ENCODE results near the gene ERCC2. TPM values are rescaled to one million over a fixed set of nuclear protein-coding genes. Genes with fewer than 3 reads are reported as not detected.

ERCC2 gene
- 10 to 100 TPM; 20.5 to 31.8 TPM for total RNA-seq

- Histone ChIP-seq H3K27me3 (replicated peaks; ENCODE audit: insufficient read depth) (no peaks in the 10 kb centered on the region), H3K36me3 (no peaks in the 10 kb centered on the region), H3K9me3 (no peaks in the 10 kb centered on the region), H3K4me1 (replicated peaks) (no peaks in the 10 kb centered on the region), H3K27ac (peak within 1 kb of the TSS; percentile 72 to 73), H3K4me3 (peak within 1 kb of the TSS; percentile 72 to 86)
- TF ChIP-seq POLR2A (IDR thresholded peaks at IDR 0.05), result peak; percentile 53
- TF ChIP-seq, protein P1, sequence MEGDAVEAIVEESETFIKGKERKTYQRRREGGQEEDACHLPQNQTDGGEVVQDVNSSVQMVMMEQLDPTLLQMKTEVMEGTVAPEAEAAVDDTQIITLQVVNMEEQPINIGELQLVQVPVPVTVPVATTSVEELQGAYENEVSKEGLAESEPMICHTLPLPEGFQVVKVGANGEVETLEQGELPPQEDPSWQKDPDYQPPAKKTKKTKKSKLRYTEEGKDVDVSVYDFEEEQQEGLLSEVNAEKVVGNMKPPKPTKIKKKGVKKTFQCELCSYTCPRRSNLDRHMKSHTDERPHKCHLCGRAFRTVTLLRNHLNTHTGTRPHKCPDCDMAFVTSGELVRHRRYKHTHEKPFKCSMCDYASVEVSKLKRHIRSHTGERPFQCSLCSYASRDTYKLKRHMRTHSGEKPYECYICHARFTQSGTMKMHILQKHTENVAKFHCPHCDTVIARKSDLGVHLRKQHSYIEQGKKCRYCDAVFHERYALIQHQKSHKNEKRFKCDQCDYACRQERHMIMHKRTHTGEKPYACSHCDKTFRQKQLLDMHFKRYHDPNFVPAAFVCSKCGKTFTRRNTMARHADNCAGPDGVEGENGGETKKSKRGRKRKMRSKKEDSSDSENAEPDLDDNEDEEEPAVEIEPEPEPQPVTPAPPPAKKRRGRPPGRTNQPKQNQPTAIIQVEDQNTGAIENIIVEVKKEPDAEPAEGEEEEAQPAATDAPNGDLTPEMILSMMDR (IDR thresholded peaks at IDR 0.05), result no peak
- peak; percentile 100 for TF ChIP-seq POLR2AphosphoS5 (IDR thresholded peaks at IDR 0.05)
- DNase-seq (ENCODE audit: low spot score), result peak; percentile 99
- intact Hi-C loops (cut with DNase I), result no loop called here
- WGBS, result 4% methylated on average over 55 of the region's 55 CpGs
These were observed at the start of gene ERCC2 for GRCh38 chr19:45370410-45371204. ERCC2 (minus strand) TSS chr19:45370573; CDS start chr19:45370540, 33 bp downstream.

- TF ChIP-seq, protein P1 (IDR thresholded peaks at IDR 0.05), result no peak
- no peaks in the 10 kb centered on the region for H3K9me3 ChIP-seq
- no peaks in the 10 kb centered on the region for H3K4me1 ChIP-seq (replicated peaks)
- H3K4me3 ChIP-seq, result no peak overlapping the region
- WGBS, result 44% methylated on average over 3 of the region's 3 CpGs
- intact Hi-C loops (cut with DNase I), result no loop called here
- no peak overlapping the region for H3K27ac ChIP-seq
- DNase-seq (ENCODE audit: low spot score), result no peak
- no peaks in the 10 kb centered on the region for H3K27me3 ChIP-seq (replicated peaks; ENCODE audit: insufficient read depth)
- H3K36me3 ChIP-seq, result no peaks in the 10 kb centered on the region
These were observed 49.5 kb upstream of the ERCC2 start for GRCh38 chr19:45419895-45420294.

DNA sequence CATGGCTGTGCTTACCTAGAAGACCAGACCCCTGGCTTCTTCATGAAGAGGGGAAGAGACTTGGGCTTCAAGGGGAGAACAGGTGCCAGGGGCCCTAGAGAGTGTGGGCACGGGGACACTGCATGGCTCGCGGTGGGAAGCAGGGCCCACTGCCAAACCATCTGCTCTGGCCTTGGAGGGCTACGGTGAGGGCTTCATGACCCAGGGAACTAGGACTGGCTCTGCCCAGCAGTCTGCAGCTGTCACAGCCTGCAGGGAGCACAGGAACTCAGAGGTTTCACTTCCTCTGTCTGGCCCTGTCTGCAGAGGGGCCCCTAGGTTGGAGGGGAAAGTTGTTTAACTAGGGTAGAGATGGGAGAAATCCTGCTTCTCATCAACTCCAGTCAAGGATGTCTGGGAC lies 49.0 kb upstream of the ERCC2 start:
- no peak for DNase-seq (ENCODE audit: low spot score)
- intact Hi-C loops (cut with DNase I), result no loop called here
- no peak overlapping the region for H3K4me3 ChIP-seq
- WGBS, result 77% methylated on average over 4 of the region's 4 CpGs
- no peaks in the 10 kb centered on the region for H3K4me1 ChIP-seq (replicated peaks)
- no peaks in the 10 kb centered on the region for H3K36me3 ChIP-seq
- H3K27ac ChIP-seq, result no peak overlapping the region
- no peak for TF ChIP-seq POLR2A (IDR thresholded peaks at IDR 0.05)
- no peak for TF ChIP-seq POLR2AphosphoS5 (IDR thresholded peaks at IDR 0.05)
- TF ChIP-seq, protein P1 (IDR thresholded peaks at IDR 0.05), result no peak
- H3K9me3 ChIP-seq, result no peaks in the 10 kb centered on the region
- H3K27me3 ChIP-seq (replicated peaks; ENCODE audit: insufficient read depth), result no peaks in the 10 kb centered on the region

DNA sequence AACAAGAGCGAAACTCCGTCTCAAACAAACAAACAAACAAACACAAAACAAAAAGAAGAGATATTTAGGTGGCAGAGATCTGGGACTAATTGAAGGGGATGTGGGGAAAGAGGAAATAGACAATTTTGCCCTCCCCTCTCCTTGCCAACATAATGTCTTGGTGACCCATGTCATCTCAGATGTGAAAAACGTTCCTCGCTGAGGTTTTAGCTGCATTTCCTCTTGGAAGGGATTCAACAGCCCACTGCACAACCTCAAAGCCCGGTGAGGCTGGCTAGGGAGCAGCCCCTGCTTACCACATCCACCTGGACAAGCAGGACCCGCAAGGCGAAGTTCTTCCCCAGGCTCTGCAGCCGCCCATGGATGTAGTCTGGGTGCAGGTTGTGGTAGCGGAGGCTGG lies 48.4 kb upstream of the ERCC2 start:
- H3K4me3 ChIP-seq, result no peak overlapping the region
- TF ChIP-seq POLR2AphosphoS5 (IDR thresholded peaks at IDR 0.05) (no peak), POLR2A (IDR thresholded peaks at IDR 0.05) (no peak)
- TF ChIP-seq, protein P1 (IDR thresholded peaks at IDR 0.05), result no peak
- no peaks in the 10 kb centered on the region for H3K36me3 ChIP-seq
- no peaks in the 10 kb centered on the region for H3K27me3 ChIP-seq (replicated peaks; ENCODE audit: insufficient read depth)
- DNase-seq (ENCODE audit: low spot score), result no peak
- no peaks in the 10 kb centered on the region for H3K4me1 ChIP-seq (replicated peaks)
- H3K27ac ChIP-seq, result no peak overlapping the region
- WGBS, result 78% methylated on average over 9 of the region's 9 CpGs
- H3K9me3 ChIP-seq, result no peaks in the 10 kb centered on the region
- intact Hi-C loops (cut with DNase I), result no loop called here

DNA sequence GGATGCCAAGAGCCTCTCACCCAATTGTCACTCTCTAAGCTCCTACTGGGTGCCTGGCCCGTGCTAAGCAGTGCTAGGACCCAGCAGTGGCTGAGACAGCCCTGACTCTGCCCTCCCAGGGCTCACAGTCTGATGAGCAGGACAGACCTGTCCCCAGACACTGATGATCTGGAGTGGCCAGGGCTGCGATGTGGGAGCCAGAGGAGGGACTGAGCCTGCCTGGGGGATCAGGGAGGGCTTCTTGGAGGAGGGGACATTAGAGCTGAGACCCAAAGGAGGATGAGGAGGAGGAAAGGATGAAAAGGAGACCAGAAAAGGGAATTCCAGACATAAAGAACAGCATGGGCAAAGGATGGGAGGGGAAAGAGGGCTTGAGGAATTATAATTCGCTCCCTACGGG lies 46.8 kb upstream of the ERCC2 start:
- Histone ChIP-seq H3K27ac (no peak overlapping the region), H3K9me3 (no peaks in the 10 kb centered on the region), H3K4me3 (no peak overlapping the region), H3K27me3 (replicated peaks; ENCODE audit: insufficient read depth) (no peaks in the 10 kb centered on the region), H3K4me1 (replicated peaks) (no peaks in the 10 kb centered on the region), H3K36me3 (peaks cover 0 to 3% of the 10 kb centered on the region in 2 donors)
- DNase-seq (ENCODE audit: low spot score), result no peak
- WGBS, result 86% methylated on average over 4 of the region's 4 CpGs
- TF ChIP-seq POLR2A (IDR thresholded peaks at IDR 0.05) (no peak), POLR2AphosphoS5 (IDR thresholded peaks at IDR 0.05) (no peak)
- TF ChIP-seq, protein P1 (IDR thresholded peaks at IDR 0.05), result no peak
- intact Hi-C loops (cut with DNase I), result no loop called here
